CD14-positive monocyte (primary cell): ENCODE measurements around the gene RFX3. TPM values are rescaled to one million over a fixed set of nuclear protein-coding genes. Genes with fewer than 3 reads are reported as not detected.

Experiments
- DNase-seq, 3 donors: peaks; one replicate each; pipeline ENCODE4 v3.0.0-alpha.2; 2011 to 2022
- H2AFZ ChIP-seq: 2 replicates; pipeline ENCODE4 v1.6.0; 2012; ENCODE audit warnings: mild to moderate bottlenecking, low read depth, low read length, inconsistent platforms; ENCODE audit not compliant: insufficient read depth, poor library complexity, severe bottlenecking
- H3K27ac ChIP-seq, 2 donors: 1 replicate in 1 of 2; 2 replicates in 1 of 2; pipeline ENCODE4 v1.5.1; 2012 to 2013; ENCODE audit warnings: low read length in 2 of 2, control low read depth in 1 of 2, inconsistent platforms in 1 of 2, low read depth in 1 of 2, mild to moderate bottlenecking in 1 of 2
- H3K27me3 ChIP-seq, 2 donors: one replicate each; pipeline versions ENCODE4 v1.6.0 to v1.6.1; 2011 to 2013; ENCODE audit warnings: low read length in 2 of 2; ENCODE audit not compliant: control insufficient read depth in 2 of 2, insufficient read depth in 2 of 2
- H3K36me3 ChIP-seq, 2 donors: replicated peaks in 1 of 2; 1 replicate in 1 of 2; 2 replicates in 1 of 2; pipeline versions ENCODE4 v1.5.1 to v1.6.1; 2012 to 2013; ENCODE audit warnings: low read length in 2 of 2, control low read depth in 1 of 2, inconsistent platforms in 1 of 2, mild to moderate bottlenecking in 1 of 2; ENCODE audit not compliant: insufficient read depth in 2 of 2, control insufficient read depth in 1 of 2
- H3K4me1 ChIP-seq, 2 donors: 1 replicate in 1 of 2; 2 replicates in 1 of 2; pipeline versions ENCODE4 v1.5.1 to v1.6.1; 2012 to 2013; ENCODE audit warnings: low read length in 2 of 2, control low read depth in 1 of 2, inconsistent platforms in 1 of 2, mild to moderate bottlenecking in 1 of 2, moderate library complexity in 1 of 2; ENCODE audit not compliant: insufficient read depth in 2 of 2, control insufficient read depth in 1 of 2
- H3K4me2 ChIP-seq: replicated peaks from 2 replicates; pipeline ENCODE3; 2012; ENCODE audit warnings: low read length, moderate library complexity, mild to moderate bottlenecking; ENCODE audit not compliant: poor library complexity, severe bottlenecking; ENCODE audit errors: extremely low read depth
- H3K4me3 ChIP-seq, 3 experiments: fragments of 200-600 bp in 1 of 3; sonication (generic) in 1 of 3; replicated peaks in 1 of 3; 1 replicate in 2 of 3; 2 replicates in 1 of 3; pipeline ENCODE4 v1.5.1; 2011 to 2013; ENCODE audit warnings: low read length in 3 of 3, mild to moderate bottlenecking in 3 of 3, control low read depth in 2 of 3, low read depth in 2 of 3, inconsistent platforms in 1 of 3, moderate library complexity in 1 of 3
- H3K79me2 ChIP-seq: 2 replicates; pipeline ENCODE4 v1.6.0; 2012; ENCODE audit warnings: mild to moderate bottlenecking, control low read depth, inconsistent platforms, low read length, moderate library complexity; ENCODE audit not compliant: insufficient read depth
- H3K9ac ChIP-seq: 2 replicates; pipeline ENCODE4 v1.6.0; 2017; ENCODE audit warnings: low read length, mild to moderate bottlenecking; ENCODE audit not compliant: insufficient read depth, poor library complexity, severe bottlenecking
- H3K9me3 ChIP-seq, 2 donors: replicated peaks in 1 of 2; 1 replicate in 1 of 2; 2 replicates in 1 of 2; pipeline versions ENCODE4 v1.5.1 to v1.6.1; 2012 to 2013; ENCODE audit warnings: low read length in 2 of 2, control low read depth in 1 of 2; ENCODE audit not compliant: control insufficient read depth in 1 of 2, insufficient read depth in 1 of 2
- H4K20me1 ChIP-seq: 2 replicates; pipeline ENCODE4 v1.6.0; 2012; ENCODE audit warnings: mild to moderate bottlenecking, low read length, control low read depth, moderate library complexity; ENCODE audit not compliant: insufficient read depth
- H3K27ac Mint-ChIP-seq, 7 donors: one replicate each; pipeline ENCODE4 v1.8.0; 2020; ENCODE audit warnings: mild to moderate bottlenecking in 7 of 7, mixed read lengths in 7 of 7, moderate library complexity in 6 of 7, inconsistent platforms in 2 of 7
- H3K27me3 Mint-ChIP-seq, 3 donors: one replicate each; pipeline ENCODE4 v1.8.0; 2021 to 2022; ENCODE audit warnings: low read depth in 3 of 3, mild to moderate bottlenecking in 3 of 3, mixed read lengths in 3 of 3, moderate library complexity in 3 of 3, inconsistent platforms in 1 of 3
- H3K36me3 Mint-ChIP-seq, 2 donors: one replicate each; pipeline ENCODE4 v1.8.0; 2020; ENCODE audit warnings: mixed read lengths in 2 of 2, inconsistent platforms in 1 of 2, mild to moderate bottlenecking in 1 of 2
- H3K4me1 Mint-ChIP-seq: one replicate; pipeline ENCODE4 v1.8.0; 2020; ENCODE audit warnings: mild to moderate bottlenecking, mixed read lengths
- H3K4me3 Mint-ChIP-seq, 2 donors: one replicate each; pipeline ENCODE4 v1.8.0; 2020; ENCODE audit warnings: mild to moderate bottlenecking in 2 of 2, mixed read lengths in 2 of 2, moderate library complexity in 1 of 2
- H3K9me3 Mint-ChIP-seq, 7 donors: one replicate each; pipeline ENCODE4 v1.8.0; 2020 to 2022; ENCODE audit warnings: mixed read lengths in 7 of 7, mild to moderate bottlenecking in 6 of 7, moderate library complexity in 6 of 7, inconsistent platforms in 2 of 7
- WGBS: methylation state at CpG from one replicate; pipeline ENCODE4 v1.1.5; 2013; ENCODE audit warnings: missing lambda C conversion rate; ENCODE audit not compliant: insufficient coverage; 5-methylcytosine and 5-hydroxymethylcytosine counted together
- intact Hi-C, 2 donors: fragments of 100-400 bp; cut with micrococcal nuclease; formaldehyde crosslinking; loops; one replicate each; pipeline versions ENCODE4 v1.15.0 to v1.15.1; 2023
- polyA plus RNA-seq, 3 donors: library from polyadenylated mRNA; depleted of rRNA in 1 of 3; unstranded in 2 of 3; stranded (reverse) in 1 of 3; fragments of 300-500 nt in 2 of 3; fragments of >200 nt in 1 of 3; fragmentation: Illumina TruSeq in 2 of 3; gene quantifications; 1 replicate in 2 of 3; 2 replicates in 1 of 3; pipeline ENCODE4 v1.2.3, GENCODE V29; 2012 to 2021
- TF ChIP-seq, protein P1 (sequence below): fragments of 200-600 bp; IDR thresholded peaks from one replicate; pipeline ENCODE4 v1.8.0; 2022; ENCODE audit warnings: antibody characterized with exemption, mild to moderate bottlenecking

RFX3 gene
- polyA plus RNA-seq, 3 donors, result 1.7 to 5.2 (median 3.2) TPM

- peaks cover 0 to 7% of the 10 kb centered on the region in 2 donors for H3K9me3 ChIP-seq
- Mint-ChIP-seq H3K4me1 (peaks cover 24% of the 10 kb centered on the region), H3K36me3 (peaks cover 3 to 4% of the 10 kb centered on the region in 2 donors), H3K4me3 (no peak overlapping the region), H3K27me3 (peaks cover 0 to 1% (median 0%) of the 10 kb centered on the region in 3 donors), H3K9me3 (peaks cover 3 to 14% (median 7%) of the 10 kb centered on the region in 7 donors), H3K27ac (peak overlapping the region in 3 of 7 donors; percentile 6 to 64 (median 20))
- no peaks in the 10 kb centered on the region for H3K79me2 ChIP-seq
- intact Hi-C loops, result no loop called here
- TF ChIP-seq, protein P1, sequence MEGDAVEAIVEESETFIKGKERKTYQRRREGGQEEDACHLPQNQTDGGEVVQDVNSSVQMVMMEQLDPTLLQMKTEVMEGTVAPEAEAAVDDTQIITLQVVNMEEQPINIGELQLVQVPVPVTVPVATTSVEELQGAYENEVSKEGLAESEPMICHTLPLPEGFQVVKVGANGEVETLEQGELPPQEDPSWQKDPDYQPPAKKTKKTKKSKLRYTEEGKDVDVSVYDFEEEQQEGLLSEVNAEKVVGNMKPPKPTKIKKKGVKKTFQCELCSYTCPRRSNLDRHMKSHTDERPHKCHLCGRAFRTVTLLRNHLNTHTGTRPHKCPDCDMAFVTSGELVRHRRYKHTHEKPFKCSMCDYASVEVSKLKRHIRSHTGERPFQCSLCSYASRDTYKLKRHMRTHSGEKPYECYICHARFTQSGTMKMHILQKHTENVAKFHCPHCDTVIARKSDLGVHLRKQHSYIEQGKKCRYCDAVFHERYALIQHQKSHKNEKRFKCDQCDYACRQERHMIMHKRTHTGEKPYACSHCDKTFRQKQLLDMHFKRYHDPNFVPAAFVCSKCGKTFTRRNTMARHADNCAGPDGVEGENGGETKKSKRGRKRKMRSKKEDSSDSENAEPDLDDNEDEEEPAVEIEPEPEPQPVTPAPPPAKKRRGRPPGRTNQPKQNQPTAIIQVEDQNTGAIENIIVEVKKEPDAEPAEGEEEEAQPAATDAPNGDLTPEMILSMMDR, result no peak
- peaks cover 16 to 32% of the 10 kb centered on the region in 2 donors for H3K4me1 ChIP-seq
- H3K36me3 ChIP-seq, result no peaks in the 10 kb centered on the region
- H3K27ac ChIP-seq, result peak overlapping the region in 1 of 2 donors; percentile 72
- H4K20me1 ChIP-seq, result no peaks in the 10 kb centered on the region
- no peak for DNase-seq
- WGBS, result no CpG with 5 or more reads among the region's 2 CpGs
- H3K27me3 ChIP-seq, result no peaks in the 10 kb centered on the region
- no peak overlapping the region for H3K4me3 ChIP-seq
- no peak overlapping the region for H2AFZ ChIP-seq
- H3K4me2 ChIP-seq, result peak overlapping the region; percentile 34
- peak overlapping the region; percentile 15 for H3K9ac ChIP-seq
Observed at GRCh38 chr9:3361689-3362392, 164.0 kb downstream of the RFX3 start.

DNA sequence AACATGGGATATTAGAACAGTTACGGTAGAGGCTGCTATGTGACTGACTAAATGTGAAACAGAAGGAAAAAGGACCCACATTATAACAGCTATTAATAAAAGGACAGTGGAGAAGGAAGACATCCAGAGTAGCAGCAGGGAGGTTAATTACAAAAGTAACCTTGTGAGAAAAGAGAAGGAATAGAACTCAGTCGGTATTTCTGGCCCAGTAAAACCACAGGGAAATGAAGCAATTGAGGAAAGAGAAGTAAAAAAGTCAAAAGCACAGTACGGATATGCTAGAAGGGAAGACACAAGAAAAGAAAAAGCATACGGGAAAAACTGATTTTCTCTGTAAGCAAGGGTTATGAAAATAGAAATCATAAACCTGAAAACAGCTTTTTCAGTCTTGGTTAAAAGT is 164.7 kb downstream of the RFX3 start:
- H3K27me3 ChIP-seq, result no peaks in the 10 kb centered on the region
- peaks cover 24% of the 10 kb centered on the region for H3K4me1 Mint-ChIP-seq
- H3K27me3 Mint-ChIP-seq, result peaks cover 0 to 1% (median 0%) of the 10 kb centered on the region in 3 donors
- H3K9me3 ChIP-seq, result peaks cover 0 to 7% of the 10 kb centered on the region in 2 donors
- H3K79me2 ChIP-seq, result no peaks in the 10 kb centered on the region
- H4K20me1 ChIP-seq, result no peaks in the 10 kb centered on the region
- 0% methylated on average over 3 of the region's 4 CpGs for WGBS
- peaks cover 16 to 32% of the 10 kb centered on the region in 2 donors for H3K4me1 ChIP-seq
- H3K27ac Mint-ChIP-seq, result peak overlapping the region; percentile 20 to 80 (median 64)
- intact Hi-C loops, result no loop called here
- peaks cover 3 to 4% of the 10 kb centered on the region in 2 donors for H3K36me3 Mint-ChIP-seq
- H2AFZ ChIP-seq, result no peak overlapping the region
- peak overlapping the region in 1 of 2 donors; percentile 54 for H3K4me3 Mint-ChIP-seq
- TF ChIP-seq, protein P1, result no peak
- peak overlapping the region; percentile 15 for H3K9ac ChIP-seq
- H3K4me3 ChIP-seq, result peak overlapping the region in 1 of 3 experiments; percentile 24
- H3K4me2 ChIP-seq, result peak overlapping the region; percentile 34
- DNase-seq, result peak; percentile 26 to 42 (median 28)
- peak overlapping the region; percentile 49 to 72 for H3K27ac ChIP-seq
- peaks cover 3 to 14% (median 7%) of the 10 kb centered on the region in 7 donors for H3K9me3 Mint-ChIP-seq
- no peaks in the 10 kb centered on the region for H3K36me3 ChIP-seq
